ENCODE measurements around the gene SYNE1.
"Not testable (repeated sequence)": the region's sequence is repeated elsewhere in the genome, so short reads cannot be mapped to it uniquely, and the experiment has no call there.

The SYNE1 gene

GRCh38 chr6:152356662-152357061 is 280.5 kb downstream of the SYNE1 start:
- peak; percentile 57 for DNase-seq

- no peak for DNase-seq
Observed at GRCh38 chr6:152356016-152356415, 281.1 kb downstream of the SYNE1 start.

- no peak for DNase-seq
Observed at GRCh38 chr6:152355166-152355565, 282.0 kb downstream of the SYNE1 start.

- no peak for DNase-seq
Observed at GRCh38 chr6:152353440-152353839, 283.7 kb downstream of the SYNE1 start.

- no peak for DNase-seq
Observed at GRCh38 chr6:152351742-152352141, 285.4 kb downstream of the SYNE1 start.

- DNase-seq: no peak
Observed at GRCh38 chr6:152351110-152351509, 286.1 kb downstream of the SYNE1 start.

GRCh38 chr6:152348116-152348515 is 289.0 kb downstream of the SYNE1 start:
- DNase-seq: no peak

- DNase-seq: no peak
Observed at GRCh38 chr6:152343735-152344360, 293.3 kb downstream of the SYNE1 start.

- DNase-seq: no peak
Observed at GRCh38 chr6:152341596-152341995, 295.6 kb downstream of the SYNE1 start.

GRCh38 chr6:152338335-152339125 is 298.6 kb downstream of the SYNE1 start:
- peak; percentile 6 for DNase-seq

- DNase-seq: no peak
Observed at GRCh38 chr6:152334555-152334954, 302.6 kb downstream of the SYNE1 start.

GRCh38 chr6:152330961-152331360 is 306.2 kb downstream of the SYNE1 start:
- no peak for DNase-seq

GRCh38 chr6:152329638-152330448 is 307.3 kb downstream of the SYNE1 start:
- no peak for DNase-seq

GRCh38 chr6:152328200-152328599 is 309.0 kb downstream of the SYNE1 start:
- DNase-seq: not testable (repeated sequence)

GRCh38 chr6:152323376-152323775 is 313.8 kb downstream of the SYNE1 start:
- DNase-seq: no peak

GRCh38 chr6:152318278-152318677 is 318.9 kb downstream of the SYNE1 start:
- DNase-seq: no peak

- DNase-seq: no peak
Observed at GRCh38 chr6:152316024-152316423, 321.1 kb downstream of the SYNE1 start.

GRCh38 chr6:152314483-152314832 is 322.7 kb downstream of the SYNE1 start:
- no peak for DNase-seq

GRCh38 chr6:152313542-152314482 is 323.4 kb downstream of the SYNE1 start:
- DNase-seq: no peak

GRCh38 chr6:152312434-152312833 is 324.7 kb downstream of the SYNE1 start:
- no peak for DNase-seq

- no peak for DNase-seq
Observed at GRCh38 chr6:152310371-152310954, 326.7 kb downstream of the SYNE1 start.

GRCh38 chr6:152309648-152310047 is 327.5 kb downstream of the SYNE1 start:
- DNase-seq: peak; percentile 12
